A549 (cell line): ENCODE measurements around the gene CACNA1E.

ENCODE experiments used
- CEBPB ChIP-seq, 2 experiments: fragments of >200 bp in 1 of 2; sonication (Bioruptor Twin) in 1 of 2; formaldehyde crosslinking in 1 of 2; IDR thresholded peaks; 2 replicates each; pipeline ENCODE4 v1.6.1; 2012 to 2016
- CHD4 ChIP-seq: fragments of 200-600 bp; sonication (generic); IDR thresholded peaks from 2 replicates; pipeline ENCODE4 v1.6.1; 2016; ENCODE audit warnings: antibody characterized with exemption, mild to moderate bottlenecking, borderline replicate concordance
- HOXA7 ChIP-seq: fragments of 250-450 bp; sonication (Bioruptor Pico); IDR thresholded peaks from 2 replicates; pipeline ENCODE4 v1.5.0; 2020; ENCODE audit warnings: mild to moderate bottlenecking, moderate library complexity
- JUN ChIP-seq, 2 experiments: fragments of >200 bp; sonication (Bioruptor Twin); formaldehyde crosslinking; IDR thresholded peaks; 2 replicates in 1 of 2; 3 replicates in 1 of 2; pipeline ENCODE4 v1.6.1; 2016 to 2017
- MAZ ChIP-seq: fragments of 150-350 bp; IDR thresholded peaks from 2 replicates; pipeline ENCODE4 v1.6.1; 2014; ENCODE audit warnings: antibody characterized with exemption, low read depth, low read length, borderline replicate concordance
- MYC ChIP-seq: IDR thresholded peaks from 2 replicates; pipeline ENCODE4 v1.6.1; 2012; ENCODE audit warnings: mild to moderate bottlenecking, inconsistent platforms, low read length, improper control_type of control experiment, borderline replicate concordance
- POLR2A ChIP-seq: IDR thresholded peaks from 2 replicates; pipeline ENCODE4 v1.6.1; 2012; ENCODE audit warnings: mild to moderate bottlenecking, low read length
- RAD21 ChIP-seq, 2 experiments: fragments of >200 bp in 1 of 2; sonication (Bioruptor Twin) in 1 of 2; formaldehyde crosslinking in 1 of 2; IDR thresholded peaks in 1 of 2; conservative IDR thresholded peaks in 1 of 2; 2 replicates in 1 of 2; 3 replicates in 1 of 2; pipeline ENCODE4 v1.6.1; 2012 to 2018; ENCODE audit warnings: inconsistent platforms in 1 of 2
- RFX5 ChIP-seq: fragments of 450-650 bp; IDR thresholded peaks from 2 replicates; pipeline ENCODE4 v1.7.1; 2014; ENCODE audit warnings: antibody characterized with exemption, mild to moderate bottlenecking, moderate library complexity
- ZFP36 ChIP-seq: fragments of 450-650 bp; IDR thresholded peaks from 2 replicates; pipeline ENCODE4 v1.6.1; 2014; ENCODE audit warnings: borderline replicate concordance; ENCODE audit not compliant: partially characterized antibody
- TF ChIP-seq, protein P1 (sequence below): fragments of >200 bp; sonication (Bioruptor Twin); formaldehyde crosslinking; IDR thresholded peaks from 3 replicates; pipeline ENCODE4 v1.5.1; 2016
- TF ChIP-seq, protein P2 (sequence below): fragments of 200-600 bp; sonication (generic); IDR thresholded peaks from 2 replicates; pipeline ENCODE4 v1.6.1; 2016; ENCODE audit warnings: antibody characterized with exemption, mild to moderate bottlenecking, moderate library complexity

DNA sequence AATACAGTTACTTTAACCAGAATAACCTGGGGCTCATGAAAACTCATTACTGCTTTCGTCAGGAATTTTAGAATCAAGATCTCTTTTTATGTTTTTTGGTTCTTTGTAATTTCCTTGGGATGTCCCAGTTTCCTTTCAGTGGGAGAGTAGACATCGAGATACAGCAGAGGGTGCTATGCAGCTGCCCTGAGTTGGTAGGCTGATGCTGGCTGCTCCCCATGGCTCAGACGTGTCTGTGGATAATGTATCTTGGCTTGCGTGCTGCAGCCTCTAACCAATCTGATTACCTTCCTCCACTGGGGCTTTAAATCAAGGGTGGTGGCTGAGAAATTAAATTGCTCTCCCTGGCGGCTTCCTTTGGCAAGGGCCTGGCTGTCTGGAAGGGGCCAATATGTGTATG lies 253.7 kb downstream of the CACNA1E start:
- TF ChIP-seq, protein P1, sequence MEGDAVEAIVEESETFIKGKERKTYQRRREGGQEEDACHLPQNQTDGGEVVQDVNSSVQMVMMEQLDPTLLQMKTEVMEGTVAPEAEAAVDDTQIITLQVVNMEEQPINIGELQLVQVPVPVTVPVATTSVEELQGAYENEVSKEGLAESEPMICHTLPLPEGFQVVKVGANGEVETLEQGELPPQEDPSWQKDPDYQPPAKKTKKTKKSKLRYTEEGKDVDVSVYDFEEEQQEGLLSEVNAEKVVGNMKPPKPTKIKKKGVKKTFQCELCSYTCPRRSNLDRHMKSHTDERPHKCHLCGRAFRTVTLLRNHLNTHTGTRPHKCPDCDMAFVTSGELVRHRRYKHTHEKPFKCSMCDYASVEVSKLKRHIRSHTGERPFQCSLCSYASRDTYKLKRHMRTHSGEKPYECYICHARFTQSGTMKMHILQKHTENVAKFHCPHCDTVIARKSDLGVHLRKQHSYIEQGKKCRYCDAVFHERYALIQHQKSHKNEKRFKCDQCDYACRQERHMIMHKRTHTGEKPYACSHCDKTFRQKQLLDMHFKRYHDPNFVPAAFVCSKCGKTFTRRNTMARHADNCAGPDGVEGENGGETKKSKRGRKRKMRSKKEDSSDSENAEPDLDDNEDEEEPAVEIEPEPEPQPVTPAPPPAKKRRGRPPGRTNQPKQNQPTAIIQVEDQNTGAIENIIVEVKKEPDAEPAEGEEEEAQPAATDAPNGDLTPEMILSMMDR = no peak
- TF ChIP-seq RFX5 (no peak), POLR2A (no peak), MYC (no peak), CHD4 (no peak), HOXA7 (CRISPR knock-in tag) (no peak), ZFP36 (no peak), CEBPB (IDR thresholded peaks at IDR 0.05) (no peak), RAD21 (conservative IDR thresholded peaks at IDR 0.05 in 1 of 2, IDR thresholded peaks at IDR 0.05 in 1 of 2) (no peak), MAZ (no peak), JUN (IDR thresholded peaks at IDR 0.05) (no peak)
- TF ChIP-seq, protein P2, sequence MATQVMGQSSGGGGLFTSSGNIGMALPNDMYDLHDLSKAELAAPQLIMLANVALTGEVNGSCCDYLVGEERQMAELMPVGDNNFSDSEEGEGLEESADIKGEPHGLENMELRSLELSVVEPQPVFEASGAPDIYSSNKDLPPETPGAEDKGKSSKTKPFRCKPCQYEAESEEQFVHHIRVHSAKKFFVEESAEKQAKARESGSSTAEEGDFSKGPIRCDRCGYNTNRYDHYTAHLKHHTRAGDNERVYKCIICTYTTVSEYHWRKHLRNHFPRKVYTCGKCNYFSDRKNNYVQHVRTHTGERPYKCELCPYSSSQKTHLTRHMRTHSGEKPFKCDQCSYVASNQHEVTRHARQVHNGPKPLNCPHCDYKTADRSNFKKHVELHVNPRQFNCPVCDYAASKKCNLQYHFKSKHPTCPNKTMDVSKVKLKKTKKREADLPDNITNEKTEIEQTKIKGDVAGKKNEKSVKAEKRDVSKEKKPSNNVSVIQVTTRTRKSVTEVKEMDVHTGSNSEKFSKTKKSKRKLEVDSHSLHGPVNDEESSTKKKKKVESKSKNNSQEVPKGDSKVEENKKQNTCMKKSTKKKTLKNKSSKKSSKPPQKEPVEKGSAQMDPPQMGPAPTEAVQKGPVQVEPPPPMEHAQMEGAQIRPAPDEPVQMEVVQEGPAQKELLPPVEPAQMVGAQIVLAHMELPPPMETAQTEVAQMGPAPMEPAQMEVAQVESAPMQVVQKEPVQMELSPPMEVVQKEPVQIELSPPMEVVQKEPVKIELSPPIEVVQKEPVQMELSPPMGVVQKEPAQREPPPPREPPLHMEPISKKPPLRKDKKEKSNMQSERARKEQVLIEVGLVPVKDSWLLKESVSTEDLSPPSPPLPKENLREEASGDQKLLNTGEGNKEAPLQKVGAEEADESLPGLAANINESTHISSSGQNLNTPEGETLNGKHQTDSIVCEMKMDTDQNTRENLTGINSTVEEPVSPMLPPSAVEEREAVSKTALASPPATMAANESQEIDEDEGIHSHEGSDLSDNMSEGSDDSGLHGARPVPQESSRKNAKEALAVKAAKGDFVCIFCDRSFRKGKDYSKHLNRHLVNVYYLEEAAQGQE = no peak
